Esophagus (tissue), 2 donors: ENCODE results near the gene GLIS2. TPM values are rescaled to one million over a fixed set of nuclear protein-coding genes. Genes with fewer than 3 reads are reported as not detected.
A peak's percentile ranks its signal among the peaks of the same experiment; 100 is the strongest.

Source experiments
- H3K27ac ChIP-seq, 2 donors: one replicate each; pipeline ENCODE4 v1.5.1; 2013; ENCODE audit warnings: low read depth in 2 of 2, mild to moderate bottlenecking in 2 of 2, inconsistent platforms in 1 of 2, low read length in 1 of 2, moderate library complexity in 1 of 2
- H3K27me3 ChIP-seq, 2 donors: one replicate each; pipeline ENCODE4 v1.6.1; 2013; ENCODE audit warnings: low read length in 2 of 2, control low read depth in 1 of 2, mild to moderate bottlenecking in 1 of 2; ENCODE audit not compliant: insufficient read depth in 2 of 2, control insufficient read depth in 1 of 2
- H3K36me3 ChIP-seq, 2 donors: one replicate each; pipeline ENCODE4 v1.6.1; 2013; ENCODE audit warnings: low read length in 1 of 2; ENCODE audit not compliant: control insufficient read depth in 2 of 2, insufficient read depth in 2 of 2
- H3K4me1 ChIP-seq, 2 donors: one replicate each; pipeline ENCODE4 v1.6.1; 2013; ENCODE audit warnings: low read length in 1 of 2; ENCODE audit not compliant: control insufficient read depth in 2 of 2, insufficient read depth in 2 of 2
- H3K4me3 ChIP-seq, 2 donors: one replicate each; pipeline ENCODE4 v1.5.1; 2013; ENCODE audit warnings: low read length in 2 of 2, mild to moderate bottlenecking in 2 of 2, low read depth in 1 of 2, moderate library complexity in 1 of 2
- H3K9me3 ChIP-seq, 2 donors: one replicate each; pipeline ENCODE4 v1.6.1; 2013; ENCODE audit warnings: mild to moderate bottlenecking in 2 of 2, low read depth in 1 of 2, low read length in 1 of 2, moderate library complexity in 1 of 2; ENCODE audit not compliant: control insufficient read depth in 2 of 2, insufficient read depth in 1 of 2
- WGBS, 2 donors: extraction: QIAGEN DNeasy Blood & Tissue Kit; methylation state at CpG; one replicate each; pipeline ENCODE4 v1.1.7; 2013; 5-methylcytosine and 5-hydroxymethylcytosine counted together
- polyA plus RNA-seq, 2 donors: library from polyadenylated mRNA; stranded (reverse); fragments of 200-250 nt; gene quantifications; one replicate each; pipeline ENCODE4 v1.2.3, GENCODE V29; 2013
- donor health status: healthy with polysubstance abuse.
- donor health status: Bipolar disorder and iron deficiency.

GLIS2 gene
- polyA plus RNA-seq, 2 donors, result 1.2 to 1.6 TPM

DNA sequence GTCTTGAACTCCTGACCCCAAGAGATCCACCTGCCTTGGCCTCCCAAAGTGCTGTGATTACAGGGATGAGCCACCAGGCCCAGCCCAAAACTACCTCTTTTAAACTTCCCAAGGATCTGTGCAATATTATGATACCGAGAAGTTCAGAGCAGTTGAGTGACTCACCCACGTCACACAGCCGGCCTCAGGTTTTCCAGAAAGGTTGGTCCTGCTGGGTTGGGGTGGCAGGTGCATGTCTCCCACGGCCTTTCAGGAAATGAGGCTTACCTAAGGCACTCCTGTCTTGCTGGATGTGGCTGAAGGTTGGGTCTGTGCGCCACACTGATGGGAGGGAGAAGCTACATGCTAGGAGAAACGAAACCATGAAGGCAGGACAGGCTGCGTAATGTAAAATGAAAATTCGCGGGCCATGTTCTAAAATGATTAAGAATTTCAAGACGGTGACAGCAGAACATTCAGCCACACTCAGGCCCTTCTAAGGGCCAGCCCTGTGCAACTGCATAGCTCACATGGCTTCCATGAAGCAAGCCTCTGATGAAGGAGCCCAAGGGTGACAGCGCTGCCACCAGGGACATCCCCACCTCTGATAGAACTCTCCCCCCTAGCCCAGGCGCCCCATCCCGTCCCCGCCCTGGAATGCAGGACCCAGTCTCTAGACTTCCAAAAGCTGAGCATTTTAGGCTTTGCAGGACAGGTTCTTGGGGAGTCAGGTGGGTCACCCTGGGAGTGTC is 6.6 kb upstream of the GLIS2 start:
- H3K27me3 ChIP-seq, result no peaks in the 10 kb centered on the region
- H3K4me3 ChIP-seq, result no peak overlapping the region
- no peaks in the 10 kb centered on the region for H3K36me3 ChIP-seq
- no peaks in the 10 kb centered on the region for H3K9me3 ChIP-seq
- WGBS, 2 donors, result 62 to 73% methylated on average over 14 of the region's 14 CpGs
- peaks cover 0 to 3% of the 10 kb centered on the region in 2 donors for H3K4me1 ChIP-seq
- H3K27ac ChIP-seq, result peak overlapping the region in 1 of 2 donors; percentile 75

GRCh38 chr16:4309833-4310266 is 6.0 kb upstream of the GLIS2 start:
- Histone ChIP-seq H3K36me3 (no peaks in the 10 kb centered on the region), H3K4me3 (no peak overlapping the region), H3K4me1 (peaks cover 0 to 6% of the 10 kb centered on the region in 2 donors), H3K27ac (peak overlapping the region in 1 of 2 donors; percentile 34), H3K27me3 (no peaks in the 10 kb centered on the region), H3K9me3 (no peaks in the 10 kb centered on the region)
- 28 to 43% methylated on average over 10 to 11 of the region's 11 CpGs for WGBS, 2 donors

- H3K4me3 ChIP-seq, result no peak overlapping the region
- no peaks in the 10 kb centered on the region for H3K36me3 ChIP-seq
- 15 to 19% methylated on average over 41 to 43 of the region's 43 CpGs for WGBS, 2 donors
- H3K9me3 ChIP-seq, result no peaks in the 10 kb centered on the region
- peaks cover 0 to 2% of the 10 kb centered on the region in 2 donors for H3K27me3 ChIP-seq
- no peak overlapping the region for H3K27ac ChIP-seq
- H3K4me1 ChIP-seq, result peaks cover 0 to 10% of the 10 kb centered on the region in 2 donors
Observed at GRCh38 chr16:4313563-4314531, 2.0 kb upstream of the GLIS2 start.

DNA sequence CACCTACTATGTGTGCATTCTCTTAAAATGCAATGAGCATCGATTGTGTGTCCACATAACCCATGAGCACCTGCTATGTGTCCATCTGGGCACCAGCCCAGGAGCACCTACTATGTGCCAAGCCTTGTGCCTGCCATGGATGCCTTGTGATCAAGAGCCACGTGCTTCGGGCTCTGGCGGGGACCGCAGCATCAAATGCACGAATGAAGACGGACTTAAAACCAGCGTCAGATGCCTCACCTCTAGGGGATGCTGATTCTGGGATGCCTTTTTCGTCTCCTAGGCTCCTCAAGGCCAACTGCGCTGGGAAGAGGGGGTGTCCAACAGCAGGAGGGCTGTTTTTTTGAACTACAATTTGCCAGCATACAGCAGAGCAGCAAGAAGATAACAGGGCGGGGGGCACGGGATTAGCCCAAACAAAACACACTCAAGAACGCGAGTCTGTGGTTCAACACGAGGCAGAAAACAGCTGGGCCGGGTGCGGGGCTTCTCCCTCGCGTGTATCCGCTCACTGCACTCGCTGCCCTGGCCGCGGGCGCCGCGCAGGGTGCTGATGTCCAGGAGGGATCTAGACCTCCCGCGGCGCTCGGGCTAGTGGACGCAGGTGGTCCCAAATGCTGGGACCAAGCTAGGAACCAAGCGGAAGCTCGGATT is 1.2 kb upstream of the GLIS2 start:
- no peaks in the 10 kb centered on the region for H3K9me3 ChIP-seq
- H3K27ac ChIP-seq, result peak overlapping the region; percentile 72 to 81
- 3 to 4% methylated on average over 32 to 33 of the region's 33 CpGs for WGBS, 2 donors
- no peaks in the 10 kb centered on the region for H3K36me3 ChIP-seq
- peaks cover 3 to 15% of the 10 kb centered on the region in 2 donors for H3K4me1 ChIP-seq
- H3K4me3 ChIP-seq, result peak overlapping the region; percentile 56 to 57
- H3K27me3 ChIP-seq, result peaks cover 0 to 2% of the 10 kb centered on the region in 2 donors

DNA sequence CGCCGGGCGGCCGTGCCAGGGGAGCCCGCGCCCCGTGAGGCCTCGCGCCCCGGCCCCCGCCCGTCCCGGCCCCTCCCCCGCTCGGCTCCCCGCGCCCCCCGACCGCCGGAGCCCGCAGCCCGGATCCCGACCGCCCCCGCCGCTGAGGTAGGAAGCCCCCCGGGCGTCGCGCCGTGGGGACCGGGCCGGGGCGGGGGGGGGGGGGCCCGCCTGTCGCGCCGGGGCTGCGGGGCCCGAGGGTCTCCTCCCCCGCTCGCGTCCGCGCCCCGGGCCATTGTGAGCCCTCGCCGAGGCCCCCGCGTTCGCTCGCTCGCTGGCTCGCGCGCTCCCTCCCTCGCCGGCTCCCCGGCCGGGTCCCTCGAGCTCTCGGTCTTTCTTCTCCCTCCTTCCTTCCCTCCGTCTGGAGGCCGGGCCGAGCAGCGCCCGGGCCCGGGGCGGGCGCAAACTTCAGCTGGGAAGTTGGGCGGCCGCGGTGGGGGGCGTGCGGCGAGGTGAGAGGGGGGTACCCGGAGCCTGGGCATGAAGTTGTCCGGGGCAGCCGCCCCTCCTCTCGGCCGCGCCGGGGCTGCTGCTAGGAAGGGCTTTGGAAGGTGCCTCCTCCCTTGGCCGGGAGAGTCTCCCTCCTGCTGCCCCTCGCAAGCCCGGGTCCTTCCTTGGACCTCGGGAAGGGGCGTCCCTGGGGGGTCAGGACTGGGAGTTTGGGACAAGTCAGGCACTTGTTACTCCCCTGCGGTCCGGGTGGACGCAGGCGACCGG is 419 bp downstream of the GLIS2 start:
- peak overlapping the region; percentile 42 to 56 for H3K4me3 ChIP-seq
- H3K27me3 ChIP-seq, result peaks cover 0 to 2% of the 10 kb centered on the region in 2 donors
- 0 to 1% methylated on average over 36 to 92 of the region's 93 CpGs for WGBS, 2 donors
- H3K36me3 ChIP-seq, result no peaks in the 10 kb centered on the region
- H3K9me3 ChIP-seq, result no peaks in the 10 kb centered on the region
- H3K4me1 ChIP-seq, result peaks cover 15 to 27% of the 10 kb centered on the region in 2 donors
- peak overlapping the region; percentile 62 to 81 for H3K27ac ChIP-seq

DNA sequence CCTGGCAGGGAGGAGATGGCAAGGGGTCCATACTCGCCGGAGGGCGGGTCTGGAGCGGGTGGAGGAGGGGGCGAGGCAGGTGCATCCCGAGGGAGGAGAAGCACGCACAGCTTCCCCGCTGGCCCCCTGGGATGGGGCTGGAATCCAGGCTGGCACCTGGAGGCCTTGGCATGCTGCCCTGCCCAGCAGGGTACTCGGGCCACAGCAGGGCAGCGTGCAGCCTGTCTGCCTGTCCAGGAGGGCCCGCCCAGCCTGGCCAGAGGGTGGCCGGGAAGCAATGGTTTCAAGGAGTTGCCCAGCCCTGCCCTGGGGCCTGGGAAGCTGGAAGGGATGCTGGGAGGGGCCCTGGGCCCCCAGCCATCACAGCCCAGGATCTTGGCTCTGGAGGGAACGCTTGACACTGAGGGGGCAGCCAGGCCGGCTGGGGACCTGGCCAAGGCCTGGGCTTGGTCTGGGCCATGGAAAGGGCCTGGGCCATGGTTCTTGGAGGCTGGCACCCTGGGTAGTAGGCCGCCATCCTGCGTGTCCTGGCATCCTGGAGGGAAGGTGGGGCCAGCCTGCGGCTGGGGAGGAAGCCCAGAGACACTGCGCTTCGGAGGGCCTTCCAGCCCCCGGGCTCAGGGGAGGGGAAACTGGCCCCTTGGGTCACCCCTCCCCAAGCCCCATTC is 1.1 kb downstream of the GLIS2 start:
- Histone ChIP-seq H3K4me3 (peak overlapping the region; percentile 42 to 56), H3K4me1 (peaks cover 15 to 27% of the 10 kb centered on the region in 2 donors), H3K9me3 (no peaks in the 10 kb centered on the region), H3K36me3 (no peaks in the 10 kb centered on the region), H3K27ac (peak overlapping the region; percentile 62 to 81), H3K27me3 (peaks cover 0 to 2% of the 10 kb centered on the region in 2 donors)
- 23 to 26% methylated on average over 15 to 20 of the region's 20 CpGs for WGBS, 2 donors

DNA sequence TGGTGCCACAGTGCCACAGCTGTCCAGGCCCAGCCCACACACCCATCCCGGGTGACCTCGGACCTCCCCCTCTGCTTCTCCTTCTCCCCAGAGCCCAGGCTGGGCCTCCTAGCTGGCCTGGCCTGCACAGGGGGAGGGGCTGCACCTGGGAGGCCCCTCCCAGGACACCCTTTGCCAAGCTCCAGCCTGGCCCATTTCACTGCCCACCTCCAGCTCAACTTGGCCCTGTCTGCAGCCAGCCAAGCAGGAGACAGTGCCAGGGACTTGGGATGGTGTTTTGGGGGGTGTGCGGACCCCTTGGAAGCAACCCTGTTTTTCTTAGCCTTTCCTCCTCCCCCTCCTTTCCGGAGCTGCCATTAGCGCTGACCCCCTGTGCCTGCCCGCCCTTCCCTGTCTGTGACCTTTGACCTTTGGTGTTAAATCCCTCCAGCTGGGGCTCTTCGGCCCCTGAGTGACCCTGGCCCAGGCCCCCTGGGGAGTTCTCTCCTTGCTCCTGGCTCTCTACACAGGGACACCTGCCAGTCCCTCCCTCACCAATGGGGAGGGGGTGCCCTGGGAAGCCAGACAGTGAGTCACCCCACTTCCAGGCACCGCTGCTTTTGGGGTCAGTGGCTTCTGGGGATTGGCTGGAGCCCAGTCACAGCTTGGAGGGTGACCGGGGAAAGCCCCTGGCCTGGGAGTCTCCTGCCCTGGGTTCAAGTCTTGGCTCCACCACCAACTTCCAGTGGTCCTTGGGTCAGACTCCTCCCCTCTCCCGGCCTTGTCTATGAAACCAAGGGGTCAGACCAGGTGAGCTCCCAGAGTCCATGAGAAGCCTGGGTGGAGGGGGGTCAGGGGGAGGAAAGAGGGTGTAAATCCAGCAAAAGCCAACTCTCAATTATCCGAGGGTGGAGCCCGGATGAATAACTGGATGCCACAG is 1.9 kb downstream of the GLIS2 start:
- H3K27me3 ChIP-seq, result peaks cover 0 to 2% of the 10 kb centered on the region in 2 donors
- peak overlapping the region; percentile 62 to 81 for H3K27ac ChIP-seq
- H3K9me3 ChIP-seq, result no peaks in the 10 kb centered on the region
- H3K4me1 ChIP-seq, result peaks cover 15 to 27% of the 10 kb centered on the region in 2 donors
- H3K36me3 ChIP-seq, result no peaks in the 10 kb centered on the region
- H3K4me3 ChIP-seq, result no peak overlapping the region
- WGBS, 2 donors, result 55 to 58% methylated on average over 10 to 12 of the region's 12 CpGs

- peaks cover 15 to 27% of the 10 kb centered on the region in 2 donors for H3K4me1 ChIP-seq
- no peak overlapping the region for H3K4me3 ChIP-seq
Observed at GRCh38 chr16:4318451-4318910, 2.6 kb downstream of the GLIS2 start.

More at GRCh38 chr16:4318451-4318910, 2.6 kb downstream of the GLIS2 start:
- peaks cover 0 to 2% of the 10 kb centered on the region in 2 donors for H3K27me3 ChIP-seq
- peak overlapping the region in 1 of 2 donors; percentile 11 for H3K27ac ChIP-seq
- no peaks in the 10 kb centered on the region for H3K9me3 ChIP-seq
- H3K36me3 ChIP-seq, result no peaks in the 10 kb centered on the region
- 60 to 70% methylated on average over 13 of the region's 13 CpGs for WGBS, 2 donors
